ENCODE measurements around the gene ATP5F1B.

GRCh38 chr12:56678852-56679251, 33.1 kb upstream of the ATP5F1B start:
- TF ChIP-seq POLR2A (IDR thresholded peaks at IDR 0.05; ENCODE audit: low read depth, low read length) (no peak), SPI1 (IDR thresholded peaks at IDR 0.05; ENCODE audit: low read depth, low read length) (no peak), POLR2AphosphoS5 (IDR thresholded peaks at IDR 0.05; ENCODE audit: low read depth, low read length) (no peak; the same call in 1 of the 2 replicates), PAX5 (IDR thresholded peaks at IDR 0.05; ENCODE audit: insufficient read depth, low read length, severe bottlenecking) (no peak), TAF1 (IDR thresholded peaks at IDR 0.05; ENCODE audit: low read depth, low read length) (no peak), POU2F2 (IDR thresholded peaks at IDR 0.05; ENCODE audit: low read depth, low read length) (no peak)

Measured in GM12891 (cell line).